ENCODE data around the gene TOLLIP. TPM values are rescaled to one million over a fixed set of nuclear protein-coding genes. Genes with fewer than 3 reads are reported as not detected.

TOLLIP gene
- total RNA-seq, 2 donors from 2014 or later = 53.2 to 56.4 TPM

DNA sequence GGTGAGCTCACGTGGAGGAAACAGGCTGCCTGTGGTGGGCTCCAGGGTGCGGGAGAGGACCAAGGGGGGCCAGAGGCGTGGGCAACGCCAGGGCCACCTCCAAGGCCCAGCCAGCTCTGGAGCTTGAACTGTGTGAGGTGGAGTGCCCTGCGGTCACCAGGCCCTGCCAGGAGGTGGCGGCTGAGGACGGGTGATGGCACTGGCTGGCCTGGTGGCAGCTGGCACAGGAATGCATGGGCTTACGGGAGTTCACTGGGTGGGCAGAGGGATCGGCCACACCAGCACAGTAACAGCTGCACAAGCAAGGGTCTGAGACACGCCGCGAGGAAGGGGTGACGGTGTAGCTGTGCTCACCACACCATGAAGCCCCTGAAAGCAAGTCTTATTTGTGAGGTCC, 15.8 kb downstream of the TOLLIP start:
- ATAC-seq (peak in 1 of 2 donors; percentile 51), DNase-seq (ENCODE audit: low spot score) (peak; percentile 47)
- Mint-ChIP-seq H3K27ac (no peak overlapping the region), H3K9me3 (no peaks in the 10 kb centered on the region), H3K36me3 (no peaks in the 10 kb centered on the region), H3K27me3 (no peaks in the 10 kb centered on the region), H3K4me1 (ENCODE audit: low read depth in 2 of 2) (peaks cover 0 to 10% of the 10 kb centered on the region in 2 donors), H3K4me3 (no peak overlapping the region)

DNA sequence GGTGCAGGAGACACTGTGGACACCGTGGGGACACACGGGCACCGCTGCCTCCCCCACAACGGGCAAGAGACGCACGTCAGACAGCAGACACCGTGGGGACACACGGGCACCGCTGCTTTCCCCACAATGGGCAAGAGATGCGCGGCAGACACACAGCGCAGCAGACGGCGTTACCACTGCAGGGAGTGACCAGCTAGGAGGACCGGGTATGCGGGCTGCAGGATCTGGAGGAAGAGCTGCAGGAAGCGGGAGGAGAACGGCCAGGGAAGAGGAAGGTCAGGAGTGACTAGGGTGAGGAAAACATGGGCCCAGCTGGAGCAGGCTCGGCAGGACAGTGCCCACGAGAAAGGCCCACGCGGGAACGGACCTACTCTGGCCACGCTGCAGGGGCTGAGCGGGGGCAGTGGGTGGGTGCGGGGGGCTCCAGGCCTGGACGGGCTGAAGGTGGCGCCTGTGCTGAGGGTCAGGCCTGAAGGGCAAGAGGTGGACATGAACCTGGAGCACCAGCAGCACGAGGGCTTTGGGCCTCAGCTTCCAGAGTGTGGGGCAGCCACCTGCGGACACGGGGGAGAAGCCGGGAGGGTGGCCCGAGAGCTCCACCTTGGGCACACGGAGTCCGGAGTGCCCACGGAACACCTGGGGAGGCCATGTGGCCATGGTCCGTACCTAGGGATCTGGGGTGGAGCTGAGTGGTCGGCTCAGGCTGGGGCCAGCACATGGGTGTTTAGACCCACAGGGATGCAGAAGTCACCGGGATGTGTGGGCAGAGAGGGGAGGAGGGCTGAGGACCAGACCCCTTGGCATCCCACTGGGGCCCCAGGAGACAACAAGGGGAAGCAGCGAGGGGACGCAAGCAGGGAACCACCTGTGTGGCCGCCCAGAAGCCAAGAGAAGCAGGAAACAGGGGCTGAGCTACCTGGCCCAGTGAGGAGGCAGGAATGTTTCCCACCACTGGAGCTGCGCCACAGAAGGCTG, 16.5 kb downstream of the TOLLIP start:
- ATAC-seq (peak in 1 of 2 donors; percentile 7), DNase-seq (ENCODE audit: low spot score) (peak; percentile 42)
- H3K9me3 Mint-ChIP-seq = no peaks in the 10 kb centered on the region
- peaks cover 0 to 10% of the 10 kb centered on the region in 2 donors for H3K4me1 Mint-ChIP-seq (ENCODE audit: low read depth in 2 of 2)
- no peaks in the 10 kb centered on the region for H3K27me3 Mint-ChIP-seq
- H3K27ac Mint-ChIP-seq = peak overlapping the region in 1 of 2 donors; percentile 62
- H3K4me3 Mint-ChIP-seq = no peak overlapping the region
- no peaks in the 10 kb centered on the region for H3K36me3 Mint-ChIP-seq

GRCh38 chr11:1292018-1292643, 17.3 kb downstream of the TOLLIP start:
- Mint-ChIP-seq H3K4me1 (ENCODE audit: low read depth in 2 of 2) (peaks cover 0 to 10% of the 10 kb centered on the region in 2 donors), H3K36me3 (no peaks in the 10 kb centered on the region), H3K27ac (peak overlapping the region in 1 of 2 donors; percentile 62), H3K4me3 (no peak overlapping the region), H3K9me3 (no peaks in the 10 kb centered on the region), H3K27me3 (no peaks in the 10 kb centered on the region)
- DNase-seq (ENCODE audit: low spot score) (peak; percentile 48), ATAC-seq (no peak)

- H3K36me3 Mint-ChIP-seq = no peaks in the 10 kb centered on the region
Measured at GRCh38 chr11:1291295-1292017, 18.0 kb downstream of the TOLLIP start.

DNA sequence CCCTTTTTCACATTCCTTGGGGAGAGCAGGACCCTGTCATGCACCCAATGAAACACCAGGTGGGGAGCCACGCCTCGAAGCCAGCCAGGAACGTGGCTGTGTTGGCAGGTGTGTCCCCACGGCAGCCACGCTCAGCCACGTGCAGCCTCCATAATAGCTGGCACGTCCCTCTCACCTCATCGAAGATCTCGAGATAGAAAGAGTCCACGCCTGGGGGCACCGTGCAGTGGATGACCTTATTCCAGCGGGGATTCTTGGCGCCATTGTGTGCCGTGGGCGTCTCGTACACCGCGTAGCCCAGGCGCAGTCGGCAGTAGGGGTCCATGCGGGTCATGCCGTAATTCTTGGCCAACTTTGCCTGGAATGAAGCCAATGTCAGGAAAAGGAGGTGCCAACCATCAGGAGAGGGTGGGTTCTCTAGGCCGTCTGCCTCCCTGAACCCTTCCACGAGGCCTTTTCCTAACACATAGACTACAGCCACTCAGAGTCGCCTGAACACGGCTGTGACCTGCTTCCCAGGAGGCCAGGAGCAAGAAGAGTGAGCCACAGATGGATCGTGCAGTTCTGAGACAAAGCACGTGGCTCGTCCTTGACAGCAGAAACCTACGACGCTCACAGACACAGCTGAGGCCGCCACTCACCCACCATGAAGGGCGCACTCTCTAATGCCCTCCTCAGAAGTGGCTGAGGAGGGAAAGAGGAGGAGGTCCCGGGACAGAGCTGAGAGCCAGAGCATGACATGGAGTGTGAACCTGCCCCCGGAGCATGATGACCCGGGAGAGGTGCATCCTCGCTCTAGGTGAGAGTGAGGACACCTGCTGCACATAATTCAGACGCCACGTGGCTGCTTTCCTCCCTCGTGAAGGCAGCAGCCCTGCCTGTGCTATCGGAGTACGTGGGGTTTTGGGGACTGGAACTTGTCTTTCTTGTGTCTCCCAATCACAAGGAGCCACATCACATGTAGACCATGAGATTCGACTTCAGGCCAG, 19.1 kb downstream of the TOLLIP start:
- no peaks in the 10 kb centered on the region for H3K27me3 Mint-ChIP-seq
- no peaks in the 10 kb centered on the region for H3K36me3 Mint-ChIP-seq
- H3K4me3 Mint-ChIP-seq = no peak overlapping the region
- peaks cover 0 to 10% of the 10 kb centered on the region in 2 donors for H3K4me1 Mint-ChIP-seq (ENCODE audit: low read depth in 2 of 2)
- no peak for ATAC-seq
- no peak overlapping the region for H3K27ac Mint-ChIP-seq
- H3K9me3 Mint-ChIP-seq = no peaks in the 10 kb centered on the region
- DNase-seq (ENCODE audit: low spot score) = peak; percentile 44

More at GRCh38 chr11:1291295-1292017, 18.0 kb downstream of the TOLLIP start:
- Mint-ChIP-seq H3K27me3 (no peaks in the 10 kb centered on the region), H3K4me3 (no peak overlapping the region), H3K4me1 (ENCODE audit: low read depth in 2 of 2) (peaks cover 0 to 10% of the 10 kb centered on the region in 2 donors), H3K27ac (no peak overlapping the region), H3K9me3 (no peaks in the 10 kb centered on the region)
- DNase-seq (ENCODE audit: low spot score) (peak; percentile 32), ATAC-seq (no peak)

GRCh38 chr11:1289211-1289935, 20.1 kb downstream of the TOLLIP start:
- H3K27me3 Mint-ChIP-seq = no peaks in the 10 kb centered on the region

DNA sequence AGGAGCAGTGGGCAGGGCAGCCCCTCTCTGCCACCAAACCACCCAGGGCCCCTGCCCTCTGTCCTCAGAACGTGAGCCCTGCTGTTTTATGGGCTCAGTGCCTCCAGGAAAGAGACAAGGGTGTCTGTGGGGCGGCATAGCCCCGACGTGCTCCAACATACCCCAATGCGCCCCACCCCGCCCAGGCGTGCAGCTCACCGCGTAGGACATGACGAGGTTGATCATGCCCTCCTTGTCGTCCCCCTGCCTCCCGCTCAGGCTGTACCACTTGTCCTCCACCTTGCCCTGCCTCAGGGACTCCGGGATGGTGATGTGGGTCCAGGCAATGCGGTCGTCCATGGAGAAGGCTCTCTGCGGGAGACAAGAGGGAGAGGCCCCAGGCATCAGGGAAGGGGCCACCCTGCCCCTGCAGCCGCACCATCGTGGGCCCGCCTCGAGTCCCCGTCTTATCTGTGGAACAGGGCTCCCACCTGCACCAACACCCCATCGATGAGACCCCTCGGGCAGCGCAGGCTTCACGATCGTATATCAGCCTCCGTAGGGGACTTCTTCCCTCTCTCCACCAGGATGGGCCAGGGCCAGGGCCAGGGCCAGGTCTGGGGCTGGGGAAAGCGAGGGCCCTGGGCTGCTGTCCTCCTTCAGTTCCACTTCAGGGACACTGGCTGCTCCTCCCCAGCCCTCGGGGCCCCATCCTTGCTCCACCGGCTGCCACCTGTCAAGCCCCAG, 20.8 kb downstream of the TOLLIP start:
- H3K9me3 Mint-ChIP-seq = no peaks in the 10 kb centered on the region
- H3K27me3 Mint-ChIP-seq = no peaks in the 10 kb centered on the region
- peaks cover 0 to 10% of the 10 kb centered on the region in 2 donors for H3K4me1 Mint-ChIP-seq (ENCODE audit: low read depth in 2 of 2)
- no peak for ATAC-seq
- no peak overlapping the region for H3K4me3 Mint-ChIP-seq
- DNase-seq (ENCODE audit: low spot score) = peak; percentile 29
- H3K27ac Mint-ChIP-seq = no peak overlapping the region
- H3K36me3 Mint-ChIP-seq = no peaks in the 10 kb centered on the region

More at GRCh38 chr11:1289211-1289935, 20.1 kb downstream of the TOLLIP start:
- Mint-ChIP-seq H3K4me3 (no peak overlapping the region), H3K36me3 (no peaks in the 10 kb centered on the region), H3K4me1 (ENCODE audit: low read depth in 2 of 2) (peaks cover 0 to 10% of the 10 kb centered on the region in 2 donors), H3K27ac (no peak overlapping the region), H3K9me3 (no peaks in the 10 kb centered on the region)
- DNase-seq (ENCODE audit: low spot score) (peak; percentile 15), ATAC-seq (no peak)

GRCh38 chr11:1287928-1288327, 21.5 kb downstream of the TOLLIP start:
- Mint-ChIP-seq H3K27me3 (no peaks in the 10 kb centered on the region), H3K4me3 (no peak overlapping the region), H3K27ac (no peak overlapping the region), H3K4me1 (ENCODE audit: low read depth in 2 of 2) (peaks cover 0 to 10% of the 10 kb centered on the region in 2 donors), H3K9me3 (no peaks in the 10 kb centered on the region), H3K36me3 (no peaks in the 10 kb centered on the region)
- no peak for DNase-seq (ENCODE audit: low spot score)
- no peak for ATAC-seq

GRCh38 chr11:1285876-1286275, 23.6 kb downstream of the TOLLIP start:
- no peak for DNase-seq (ENCODE audit: low spot score)
- H3K27me3 Mint-ChIP-seq = no peaks in the 10 kb centered on the region
- no peak for ATAC-seq
- no peak overlapping the region for H3K4me3 Mint-ChIP-seq
- no peak overlapping the region for H3K27ac Mint-ChIP-seq
- no peaks in the 10 kb centered on the region for H3K36me3 Mint-ChIP-seq
- H3K9me3 Mint-ChIP-seq = no peaks in the 10 kb centered on the region
- peaks cover 0 to 2% of the 10 kb centered on the region in 2 donors for H3K4me1 Mint-ChIP-seq (ENCODE audit: low read depth in 2 of 2)

DNA sequence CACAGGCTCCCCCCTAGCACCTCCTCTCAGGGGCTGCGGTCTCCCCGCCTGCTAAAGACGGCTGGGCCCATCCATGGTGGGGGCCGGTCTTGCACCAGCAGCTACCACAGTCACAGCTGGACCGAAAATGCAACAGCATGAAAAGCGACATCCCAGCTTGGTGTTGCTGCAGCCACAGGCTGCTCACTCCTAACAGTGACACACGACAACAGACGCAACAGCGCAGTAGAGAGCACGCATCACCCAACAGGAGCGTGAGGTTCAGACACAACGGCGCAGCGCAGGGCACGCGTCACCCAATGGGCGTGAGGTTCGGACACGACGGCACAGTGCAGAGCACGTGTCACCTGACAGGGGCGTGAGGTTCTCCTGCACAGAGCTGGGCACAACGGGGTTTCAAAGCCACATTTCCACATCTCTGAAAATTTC, 24.1 kb downstream of the TOLLIP start:
- ATAC-seq = peak in 1 of 2 donors; percentile 20
- Mint-ChIP-seq H3K4me3 (no peak overlapping the region), H3K27ac (no peak overlapping the region), H3K4me1 (ENCODE audit: low read depth in 2 of 2) (no peaks in the 10 kb centered on the region), H3K36me3 (no peaks in the 10 kb centered on the region), H3K9me3 (no peaks in the 10 kb centered on the region), H3K27me3 (no peaks in the 10 kb centered on the region)
- DNase-seq (ENCODE audit: low spot score) = no peak

DNA sequence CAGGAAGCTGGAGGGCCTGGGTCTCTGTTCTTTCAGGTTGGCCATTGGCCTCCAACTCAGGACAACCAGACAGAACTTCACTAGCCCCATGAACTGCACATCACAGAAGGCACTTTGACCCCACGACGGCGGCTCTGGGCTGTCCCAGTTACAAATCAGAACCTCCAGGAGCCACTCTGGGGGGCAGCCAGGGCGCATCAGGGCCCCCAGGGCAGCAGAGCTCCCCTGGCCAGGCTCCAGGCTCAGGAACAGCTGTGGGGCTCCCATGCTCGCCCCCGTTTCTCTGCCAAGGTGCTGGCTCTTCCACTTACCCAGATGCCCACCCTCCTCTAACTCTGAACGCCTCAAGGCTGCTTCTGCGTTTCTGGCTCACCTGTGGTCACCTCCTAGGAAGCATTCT, 25.5 kb downstream of the TOLLIP start:
- no peak overlapping the region for H3K4me3 Mint-ChIP-seq
- H3K4me1 Mint-ChIP-seq (ENCODE audit: low read depth in 2 of 2) = no peaks in the 10 kb centered on the region
- DNase-seq (ENCODE audit: low spot score) = no peak
- H3K36me3 Mint-ChIP-seq = no peaks in the 10 kb centered on the region
- no peak overlapping the region for H3K27ac Mint-ChIP-seq
- H3K27me3 Mint-ChIP-seq = no peaks in the 10 kb centered on the region
- no peaks in the 10 kb centered on the region for H3K9me3 Mint-ChIP-seq
- ATAC-seq = no peak

- Mint-ChIP-seq H3K27me3 (no peaks in the 10 kb centered on the region), H3K4me3 (no peak overlapping the region), H3K9me3 (no peaks in the 10 kb centered on the region), H3K36me3 (no peaks in the 10 kb centered on the region), H3K27ac (no peak overlapping the region), H3K4me1 (ENCODE audit: low read depth in 2 of 2) (no peaks in the 10 kb centered on the region)
- ATAC-seq (no peak), DNase-seq (ENCODE audit: low spot score) (no peak)
Measured at GRCh38 chr11:1283091-1283511, 26.3 kb downstream of the TOLLIP start.

All from natural killer cell treated with Interleukin-12 subunit alpha and Interleukin-12 subunit beta and Interleukin-15 and Interleukin-18, amount 100 ng/mL, for 72 hours (primary cell).